ENCODE results near the gene SEMA4C. TPM values are rescaled to one million over a fixed set of nuclear protein-coding genes. Genes with fewer than 3 reads are reported as not detected.

SEMA4C gene
- polyA plus RNA-seq, 1 of the 3 experiments (the other 2 are of a cell fraction), result 34.8 TPM

DNA sequence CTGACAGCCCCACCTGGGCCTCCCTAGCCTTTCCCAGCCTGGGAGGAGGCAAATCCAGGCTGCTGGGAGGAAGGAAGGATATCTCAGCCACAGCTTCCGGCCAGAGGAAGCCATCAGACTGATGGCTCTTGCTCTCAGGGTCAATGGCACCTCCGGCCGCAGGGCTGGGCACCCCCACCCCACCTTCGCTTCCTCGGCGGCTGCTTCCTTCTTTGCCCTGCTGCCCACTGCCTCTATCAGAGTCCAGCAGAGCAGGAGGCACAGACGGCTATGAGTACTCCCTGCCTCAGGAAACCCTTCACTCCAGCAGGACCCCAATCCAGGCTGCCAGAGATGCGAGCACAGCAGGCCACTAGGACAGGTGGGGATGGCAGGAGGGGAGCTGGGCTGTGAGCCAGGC, 3.3 kb downstream of the SEMA4C start:
- WGBS (ENCODE audit: low lambda C conversion rate), result 93% methylated on average over 8 of the region's 8 CpGs
- CTCF ChIA-PET, result interaction anchor here (4.2 to 6.8 kb wide), 2 partner anchors 8 to 83 kb away, joined by 59 to 93 read pairs; partner anchors contain the start of gene ANKRD39
- POLR2A ChIA-PET, result no interaction called here
- H3K9me3 ChIP-seq, result no peaks in the 10 kb centered on the region
- no peaks in the 10 kb centered on the region for H3K9me2 ChIP-seq
- H2AFZ ChIP-seq (ENCODE audit: low read depth), result no peak overlapping the region
- H3K4me2 ChIP-seq, result no peak overlapping the region
- no peaks in the 10 kb centered on the region for H3K27me3 ChIP-seq (ENCODE audit: insufficient read depth)
- H4K20me1 ChIP-seq (ENCODE audit: insufficient read depth), result peaks cover 30% of the 10 kb centered on the region; the same call in 1 of the 2 replicates
- H3K36me3 ChIP-seq (replicated peaks in 1 of 2; ENCODE audit: control insufficient read depth in 1 of 2, insufficient read depth in 2 of 2, low read length in 1 of 2), result peaks cover 5 to 49% of the 10 kb centered on the region in 2 experiments
- H3K4me3 ChIP-seq (ENCODE audit: low read depth in 2 of 2, low read length in 1 of 2), result no peak overlapping the region
- H3K4me1 ChIP-seq (ENCODE audit: control insufficient read depth in 1 of 2, insufficient read depth in 2 of 2, low read depth in 1 of 2, low read length in 1 of 2), result peaks cover 0 to 26% of the 10 kb centered on the region in 2 experiments; a peak in 1 of 4 replicates
- no peaks in the 10 kb centered on the region for H3F3A ChIP-seq (replicated peaks; ENCODE audit: insufficient read depth)
- no peak overlapping the region for H3K9ac ChIP-seq
- DNase-seq, result no peak
- TF ChIP-seq FOXM1 (IDR thresholded peaks at IDR 0.05; ENCODE audit: low read depth) (no peak), JUND (IDR thresholded peaks at IDR 0.05) (no peak), TAF1 (IDR thresholded peaks at IDR 0.05; ENCODE audit: borderline replicate concordance, low read depth, low read length) (no peak), ELF1 (IDR thresholded peaks at IDR 0.05) (no peak), TEAD4 (IDR thresholded peaks at IDR 0.05; ENCODE audit: borderline replicate concordance, insufficient read depth) (no peak), YY1 (IDR thresholded peaks at IDR 0.05; ENCODE audit: low read depth) (no peak)
- TF ChIP-seq, protein P1, sequence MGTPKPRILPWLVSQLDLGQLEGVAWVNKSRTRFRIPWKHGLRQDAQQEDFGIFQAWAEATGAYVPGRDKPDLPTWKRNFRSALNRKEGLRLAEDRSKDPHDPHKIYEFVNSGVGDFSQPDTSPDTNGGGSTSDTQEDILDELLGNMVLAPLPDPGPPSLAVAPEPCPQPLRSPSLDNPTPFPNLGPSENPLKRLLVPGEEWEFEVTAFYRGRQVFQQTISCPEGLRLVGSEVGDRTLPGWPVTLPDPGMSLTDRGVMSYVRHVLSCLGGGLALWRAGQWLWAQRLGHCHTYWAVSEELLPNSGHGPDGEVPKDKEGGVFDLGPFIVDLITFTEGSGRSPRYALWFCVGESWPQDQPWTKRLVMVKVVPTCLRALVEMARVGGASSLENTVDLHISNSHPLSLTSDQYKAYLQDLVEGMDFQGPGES (IDR thresholded peaks at IDR 0.05; ENCODE audit: low read depth, low read length), result no peak
- TF ChIP-seq, protein P2, sequence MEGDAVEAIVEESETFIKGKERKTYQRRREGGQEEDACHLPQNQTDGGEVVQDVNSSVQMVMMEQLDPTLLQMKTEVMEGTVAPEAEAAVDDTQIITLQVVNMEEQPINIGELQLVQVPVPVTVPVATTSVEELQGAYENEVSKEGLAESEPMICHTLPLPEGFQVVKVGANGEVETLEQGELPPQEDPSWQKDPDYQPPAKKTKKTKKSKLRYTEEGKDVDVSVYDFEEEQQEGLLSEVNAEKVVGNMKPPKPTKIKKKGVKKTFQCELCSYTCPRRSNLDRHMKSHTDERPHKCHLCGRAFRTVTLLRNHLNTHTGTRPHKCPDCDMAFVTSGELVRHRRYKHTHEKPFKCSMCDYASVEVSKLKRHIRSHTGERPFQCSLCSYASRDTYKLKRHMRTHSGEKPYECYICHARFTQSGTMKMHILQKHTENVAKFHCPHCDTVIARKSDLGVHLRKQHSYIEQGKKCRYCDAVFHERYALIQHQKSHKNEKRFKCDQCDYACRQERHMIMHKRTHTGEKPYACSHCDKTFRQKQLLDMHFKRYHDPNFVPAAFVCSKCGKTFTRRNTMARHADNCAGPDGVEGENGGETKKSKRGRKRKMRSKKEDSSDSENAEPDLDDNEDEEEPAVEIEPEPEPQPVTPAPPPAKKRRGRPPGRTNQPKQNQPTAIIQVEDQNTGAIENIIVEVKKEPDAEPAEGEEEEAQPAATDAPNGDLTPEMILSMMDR (IDR thresholded peaks at IDR 0.05), result no peak
- TF ChIP-seq, protein P3, sequence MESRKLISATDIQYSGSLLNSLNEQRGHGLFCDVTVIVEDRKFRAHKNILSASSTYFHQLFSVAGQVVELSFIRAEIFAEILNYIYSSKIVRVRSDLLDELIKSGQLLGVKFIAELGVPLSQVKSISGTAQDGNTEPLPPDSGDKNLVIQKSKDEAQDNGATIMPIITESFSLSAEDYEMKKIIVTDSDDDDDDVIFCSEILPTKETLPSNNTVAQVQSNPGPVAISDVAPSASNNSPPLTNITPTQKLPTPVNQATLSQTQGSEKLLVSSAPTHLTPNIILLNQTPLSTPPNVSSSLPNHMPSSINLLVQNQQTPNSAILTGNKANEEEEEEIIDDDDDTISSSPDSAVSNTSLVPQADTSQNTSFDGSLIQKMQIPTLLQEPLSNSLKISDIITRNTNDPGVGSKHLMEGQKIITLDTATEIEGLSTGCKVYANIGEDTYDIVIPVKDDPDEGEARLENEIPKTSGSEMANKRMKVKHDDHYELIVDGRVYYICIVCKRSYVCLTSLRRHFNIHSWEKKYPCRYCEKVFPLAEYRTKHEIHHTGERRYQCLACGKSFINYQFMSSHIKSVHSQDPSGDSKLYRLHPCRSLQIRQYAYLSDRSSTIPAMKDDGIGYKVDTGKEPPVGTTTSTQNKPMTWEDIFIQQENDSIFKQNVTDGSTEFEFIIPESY (IDR thresholded peaks at IDR 0.05; ENCODE audit: borderline replicate concordance, low read depth), result no peak
- H3K27ac ChIP-seq (ENCODE audit: low read depth in 2 of 2, low read length in 1 of 2), result no peak overlapping the region
- H3K79me2 ChIP-seq (ENCODE audit: insufficient read depth), result peaks cover 38% of the 10 kb centered on the region

DNA sequence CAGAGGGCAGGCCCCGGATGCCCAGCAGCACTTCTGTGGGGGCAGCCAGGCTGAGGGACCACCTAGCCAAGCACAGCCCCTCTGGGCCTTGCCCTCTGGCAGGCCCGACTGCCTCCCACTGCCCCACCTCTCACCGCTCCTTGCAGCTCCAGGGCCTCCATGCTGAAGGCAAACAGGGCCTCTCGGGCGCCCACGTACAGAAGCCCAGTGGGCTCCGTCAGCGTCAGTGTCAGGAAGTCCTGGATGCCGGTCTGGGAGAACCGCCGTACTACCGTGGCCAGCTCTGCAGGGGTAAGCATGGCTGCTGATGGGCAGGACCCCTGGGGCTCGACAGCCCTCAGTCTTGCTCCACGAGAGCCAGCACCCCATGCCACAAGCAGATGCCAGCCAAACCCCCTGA, 3.7 kb downstream of the SEMA4C start:
- Histone ChIP-seq H3K79me2 (ENCODE audit: insufficient read depth) (peaks cover 38% of the 10 kb centered on the region), H3K27ac (ENCODE audit: low read depth in 2 of 2, low read length in 1 of 2) (no peak overlapping the region), H3K27me3 (ENCODE audit: insufficient read depth) (no peaks in the 10 kb centered on the region), H3F3A (replicated peaks; ENCODE audit: insufficient read depth) (no peaks in the 10 kb centered on the region), H3K9me2 (no peaks in the 10 kb centered on the region), H3K4me1 (ENCODE audit: control insufficient read depth in 1 of 2, insufficient read depth in 2 of 2, low read depth in 1 of 2, low read length in 1 of 2) (peaks cover 0 to 25% of the 10 kb centered on the region in 2 experiments; a peak in 1 of 4 replicates), H4K20me1 (ENCODE audit: insufficient read depth) (peaks cover 30% of the 10 kb centered on the region; the same call in 1 of the 2 replicates), H2AFZ (ENCODE audit: low read depth) (no peak overlapping the region), H3K9me3 (no peaks in the 10 kb centered on the region), H3K9ac (no peak overlapping the region), H3K4me3 (ENCODE audit: low read depth in 2 of 2, low read length in 1 of 2) (no peak overlapping the region), H3K4me2 (no peak overlapping the region), H3K36me3 (replicated peaks in 1 of 2; ENCODE audit: control insufficient read depth in 1 of 2, insufficient read depth in 2 of 2, low read length in 1 of 2) (peaks cover 5 to 54% of the 10 kb centered on the region in 2 experiments)
- POLR2A ChIA-PET, result no interaction called here
- TF ChIP-seq, protein P3 (IDR thresholded peaks at IDR 0.05; ENCODE audit: borderline replicate concordance, low read depth), result no peak
- TF ChIP-seq, protein P4, sequence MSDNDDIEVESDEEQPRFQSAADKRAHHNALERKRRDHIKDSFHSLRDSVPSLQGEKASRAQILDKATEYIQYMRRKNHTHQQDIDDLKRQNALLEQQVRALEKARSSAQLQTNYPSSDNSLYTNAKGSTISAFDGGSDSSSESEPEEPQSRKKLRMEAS (IDR thresholded peaks at IDR 0.05; ENCODE audit: low read depth), result no peak
- no peak for TF ChIP-seq RXRA (IDR thresholded peaks at IDR 0.05; ENCODE audit: borderline replicate concordance, low read depth)
- no peak for TF ChIP-seq NRF1 (IDR thresholded peaks at IDR 0.05; ENCODE audit: low read depth, low read length)
- TF ChIP-seq POLR2AphosphoS5 (IDR thresholded peaks at IDR 0.05; ENCODE audit: low read depth, low read length), result no peak
- no peak for TF ChIP-seq TCF12 (IDR thresholded peaks at IDR 0.05)
- TF ChIP-seq FOSL2 (IDR thresholded peaks at IDR 0.05; ENCODE audit: borderline replicate concordance, low read depth), result no peak
- no peak for TF ChIP-seq RAD21 (IDR thresholded peaks at IDR 0.05; ENCODE audit: low read length)
- no peak for TF ChIP-seq TEAD4 (IDR thresholded peaks at IDR 0.05; ENCODE audit: borderline replicate concordance, insufficient read depth)
- TF ChIP-seq TAF1 (IDR thresholded peaks at IDR 0.05; ENCODE audit: borderline replicate concordance, low read depth, low read length), result no peak
- TF ChIP-seq, protein P5, sequence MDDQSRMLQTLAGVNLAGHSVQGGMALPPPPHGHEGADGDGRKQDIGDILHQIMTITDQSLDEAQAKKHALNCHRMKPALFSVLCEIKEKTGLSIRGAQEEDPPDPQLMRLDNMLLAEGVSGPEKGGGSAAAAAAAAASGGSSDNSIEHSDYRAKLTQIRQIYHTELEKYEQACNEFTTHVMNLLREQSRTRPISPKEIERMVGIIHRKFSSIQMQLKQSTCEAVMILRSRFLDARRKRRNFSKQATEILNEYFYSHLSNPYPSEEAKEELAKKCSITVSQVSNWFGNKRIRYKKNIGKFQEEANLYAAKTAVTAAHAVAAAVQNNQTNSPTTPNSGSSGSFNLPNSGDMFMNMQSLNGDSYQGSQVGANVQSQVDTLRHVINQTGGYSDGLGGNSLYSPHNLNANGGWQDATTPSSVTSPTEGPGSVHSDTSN (IDR thresholded peaks at IDR 0.05), result no peak
- WGBS (ENCODE audit: low lambda C conversion rate), result 97% methylated on average over 10 of the region's 14 CpGs
- CTCF ChIA-PET, result interaction anchor here (4.2 to 6.8 kb wide), 2 partner anchors 8 to 84 kb away, joined by 59 to 93 read pairs; partner anchors contain the start of gene ANKRD39
- DNase-seq, result no peak

Measured in SK-N-SH (cell line).